Activated naive CD4-positive, alpha-beta T cell treated with anti-CD3 and anti-CD28 coated beads for 36 hours (primary cell): ENCODE data around the gene FBXO31. TPM values are rescaled to one million over a fixed set of nuclear protein-coding genes. Genes with fewer than 3 reads are reported as not detected.
A peak's percentile ranks its signal among the peaks of the same experiment; 100 is the strongest.

Source experiments
- CTCF ChIA-PET: fragments of 350-600 bp; sonication (Branson Sonifier 250); formaldehyde crosslinking; loops from one replicate; lab custom pipeline; 2021; ENCODE audit warnings: antibody characterized with exemption; lab: Charles Lee
- DNase-seq: peaks from one replicate; pipeline ENCODE4 v3.0.0-alpha.2; 2020
- H3K27ac Mint-ChIP-seq: one replicate; pipeline ENCODE4 v1.8.0; 2021; ENCODE audit warnings: mild to moderate bottlenecking, mixed read lengths
- H3K27me3 Mint-ChIP-seq: one replicate; pipeline ENCODE4 v1.8.0; 2021; ENCODE audit warnings: low read depth, mixed read lengths
- H3K36me3 Mint-ChIP-seq: one replicate; pipeline ENCODE4 v1.8.0; 2021; ENCODE audit warnings: low read depth, mixed read lengths
- H3K4me1 Mint-ChIP-seq: one replicate; pipeline ENCODE4 v1.8.0; 2021; ENCODE audit warnings: low read depth, mixed read lengths
- H3K4me3 Mint-ChIP-seq: one replicate; pipeline ENCODE4 v1.8.0; 2021; ENCODE audit warnings: mild to moderate bottlenecking, moderate library complexity, mixed read lengths
- H3K9me3 Mint-ChIP-seq: one replicate; pipeline ENCODE4 v1.8.0; 2021; ENCODE audit warnings: mixed read lengths
- intact Hi-C: fragments of 100-400 bp; cut with micrococcal nuclease; formaldehyde crosslinking; loops from one replicate; pipeline ENCODE4 v1.15.1; 2023
- total RNA-seq, 2 experiments: library from RNA; stranded (reverse); gene quantifications; one replicate each; pipeline ENCODE4 v1.2.3, GENCODE V29; 2021

FBXO31 gene
- total RNA-seq, 2 experiments from 2014 or later, result 26.4 to 26.7 TPM

GRCh38 chr16:87324411-87325275 is 58.9 kb downstream of the FBXO31 start:
- intact Hi-C loops, result loop anchor here (1.0 to 2.0 kb wide), 2 partner anchors 70 to 312 kb away; no protein-coding TSS in a partner anchor
- no peaks in the 10 kb centered on the region for H3K9me3 Mint-ChIP-seq
- no peaks in the 10 kb centered on the region for H3K27me3 Mint-ChIP-seq
- DNase-seq, result peak; percentile 52
- H3K4me3 Mint-ChIP-seq, result no peak overlapping the region
- CTCF ChIA-PET, result interaction anchor here (0.6 to 1.2 kb wide), 3 partner anchors 10 to 20 kb away, joined by 3 read pairs; no protein-coding TSS in a partner anchor
- no peaks in the 10 kb centered on the region for H3K36me3 Mint-ChIP-seq
- H3K27ac Mint-ChIP-seq, result no peak overlapping the region
- H3K4me1 Mint-ChIP-seq, result peaks cover 2% of the 10 kb centered on the region

DNA sequence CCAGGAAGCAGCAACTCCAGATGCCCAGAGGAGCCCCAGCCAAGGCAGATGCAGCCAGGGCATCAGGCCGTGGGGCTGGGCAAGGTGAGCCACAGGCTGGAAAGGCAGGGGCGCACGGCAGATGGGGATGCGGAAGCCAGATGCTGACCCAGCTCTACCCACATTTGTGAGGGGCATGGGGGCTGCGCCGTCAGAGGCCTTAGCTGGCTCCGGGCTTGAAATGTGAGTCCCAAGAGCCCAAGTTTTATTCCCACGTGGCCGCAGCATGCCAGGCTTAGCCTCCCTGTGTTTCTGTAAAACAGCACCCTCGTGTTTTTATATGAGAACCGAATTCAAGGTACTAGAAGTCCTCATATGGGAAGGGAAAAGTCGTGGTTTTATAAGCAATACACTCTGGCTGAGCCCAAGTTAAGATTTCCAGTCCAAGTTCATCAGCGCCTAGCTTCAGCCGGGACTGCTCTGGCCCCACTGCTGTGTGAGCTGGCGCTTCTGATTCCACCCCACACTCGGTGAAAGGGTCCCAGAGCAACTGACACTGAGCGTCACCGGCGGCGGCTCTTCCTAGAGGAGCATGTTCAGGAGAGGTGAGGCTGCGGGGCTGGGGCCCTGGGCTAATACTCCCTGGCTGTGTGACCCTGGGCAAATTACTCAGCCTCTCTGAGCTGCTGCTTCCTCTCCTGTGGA is 59.7 kb downstream of the FBXO31 start:
- intact Hi-C loops, result loop anchor here (1.0 to 2.0 kb wide), 2 partner anchors 70 to 313 kb away; no protein-coding TSS in a partner anchor
- Mint-ChIP-seq H3K4me1 (peaks cover 4% of the 10 kb centered on the region), H3K9me3 (no peaks in the 10 kb centered on the region), H3K27me3 (no peaks in the 10 kb centered on the region), H3K36me3 (peaks cover 1% of the 10 kb centered on the region), H3K4me3 (no peak overlapping the region), H3K27ac (no peak overlapping the region)
- no peak for DNase-seq
- CTCF ChIA-PET, result interaction anchor here (0.6 to 0.9 kb wide), 2 partner anchors 9 to 15 kb away, joined by 3 read pairs; no protein-coding TSS in a partner anchor

DNA sequence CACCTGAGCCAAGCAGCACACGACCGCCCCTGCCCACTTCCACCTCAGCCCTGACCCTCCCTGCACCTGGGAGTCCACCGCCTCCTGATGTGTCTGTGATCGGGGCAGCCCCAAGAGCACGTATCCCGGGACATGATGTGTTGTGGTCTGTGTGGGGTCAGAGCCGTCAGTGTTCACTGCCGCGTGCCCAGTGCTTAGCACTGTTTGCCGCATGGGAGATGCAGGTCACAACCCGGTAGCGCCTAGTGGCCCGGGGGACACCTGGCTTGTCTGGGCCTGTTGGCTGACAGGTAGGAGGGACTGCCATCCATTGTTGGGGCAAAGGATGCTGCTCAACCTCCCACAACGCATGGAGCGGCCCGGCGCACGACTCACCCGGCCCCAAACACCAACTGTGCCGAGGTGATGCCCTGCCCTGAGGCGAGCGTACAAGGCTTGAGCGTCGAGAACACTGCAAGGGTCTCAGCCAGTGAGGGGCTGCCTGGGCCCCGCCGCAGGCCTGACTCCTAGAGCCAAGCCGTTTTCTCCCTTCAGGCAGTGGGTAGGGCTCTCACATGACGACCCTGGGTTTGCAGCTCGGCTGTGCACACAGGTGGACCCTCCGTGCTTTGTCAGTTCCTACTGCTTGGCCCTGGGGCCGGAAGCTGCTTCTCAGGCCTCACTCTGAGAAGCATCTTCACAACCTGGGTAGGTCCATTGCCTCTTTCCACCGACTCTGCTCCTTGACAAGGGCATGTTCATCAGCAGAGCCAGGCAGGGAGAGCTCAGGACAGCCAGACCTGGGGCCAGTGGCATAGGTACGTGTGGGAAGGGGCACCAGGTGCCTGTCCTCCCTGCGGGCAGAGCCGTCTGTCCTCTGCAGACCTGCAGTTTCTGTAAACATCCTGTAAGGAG is 60.5 kb downstream of the FBXO31 start:
- CTCF ChIA-PET, result interaction anchor here (0.7 to 0.9 kb wide), 2 partner anchors 8 to 70 kb away, joined by 3 read pairs; no protein-coding TSS in a partner anchor
- intact Hi-C loops, result no loop called here
- H3K27ac Mint-ChIP-seq, result no peak overlapping the region
- H3K4me3 Mint-ChIP-seq, result no peak overlapping the region
- peaks cover 9% of the 10 kb centered on the region for H3K36me3 Mint-ChIP-seq
- no peak for DNase-seq
- H3K9me3 Mint-ChIP-seq, result no peaks in the 10 kb centered on the region
- H3K4me1 Mint-ChIP-seq, result peaks cover 12% of the 10 kb centered on the region
- H3K27me3 Mint-ChIP-seq, result no peaks in the 10 kb centered on the region

DNA sequence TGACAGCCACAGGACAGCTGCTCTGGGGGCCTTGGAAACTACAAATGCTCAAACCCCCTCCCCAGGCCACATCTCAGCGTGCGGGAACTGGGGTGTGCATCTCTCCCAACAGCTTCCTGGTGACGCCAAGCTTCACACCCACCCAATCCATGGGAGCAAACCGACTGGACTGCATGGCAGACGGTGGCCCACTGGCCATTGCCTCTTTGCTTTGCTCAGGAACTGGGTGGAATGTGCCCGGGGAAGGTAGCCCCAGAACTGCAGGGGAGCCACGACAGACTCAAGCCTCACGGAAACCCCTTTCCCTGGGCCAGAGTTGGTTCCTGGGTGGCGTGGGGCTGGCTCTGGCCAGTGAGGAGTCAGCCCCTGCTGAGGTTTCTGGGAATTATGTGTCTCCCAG is 61.2 kb downstream of the FBXO31 start:
- CTCF ChIA-PET, result no interaction called here
- H3K36me3 Mint-ChIP-seq, result peaks cover 13% of the 10 kb centered on the region
- H3K4me3 Mint-ChIP-seq, result no peak overlapping the region
- no peaks in the 10 kb centered on the region for H3K9me3 Mint-ChIP-seq
- intact Hi-C loops, result no loop called here
- peaks cover 13% of the 10 kb centered on the region for H3K4me1 Mint-ChIP-seq
- DNase-seq, result no peak
- no peaks in the 10 kb centered on the region for H3K27me3 Mint-ChIP-seq
- no peak overlapping the region for H3K27ac Mint-ChIP-seq

GRCh38 chr16:87321336-87322107 is 62.1 kb downstream of the FBXO31 start:
- Mint-ChIP-seq H3K27ac (peak overlapping the region; percentile 19), H3K4me1 (peaks cover 15% of the 10 kb centered on the region), H3K9me3 (no peaks in the 10 kb centered on the region), H3K27me3 (no peaks in the 10 kb centered on the region), H3K4me3 (no peak overlapping the region), H3K36me3 (peaks cover 13% of the 10 kb centered on the region)
- intact Hi-C loops, result no loop called here
- CTCF ChIA-PET, result interaction anchor here (0.8 kb wide), 1 partner anchor 10 kb away, joined by 3 read pairs; no protein-coding TSS in a partner anchor
- no peak for DNase-seq

- Mint-ChIP-seq H3K36me3 (peaks cover 13% of the 10 kb centered on the region), H3K9me3 (no peaks in the 10 kb centered on the region), H3K27me3 (no peaks in the 10 kb centered on the region), H3K4me1 (peaks cover 19% of the 10 kb centered on the region), H3K27ac (no peak overlapping the region), H3K4me3 (no peak overlapping the region)
- CTCF ChIA-PET, result no interaction called here
- no peak for DNase-seq
- intact Hi-C loops, result no loop called here
These were observed 62.9 kb downstream of the FBXO31 start for GRCh38 chr16:87320510-87321227.

- intact Hi-C loops, result loop anchor here (5.0 kb wide), 1 partner anchor 552 kb away; no protein-coding TSS in a partner anchor
- Mint-ChIP-seq H3K4me3 (no peak overlapping the region), H3K9me3 (no peaks in the 10 kb centered on the region), H3K27me3 (no peaks in the 10 kb centered on the region), H3K36me3 (peaks cover 13% of the 10 kb centered on the region), H3K4me1 (peaks cover 17% of the 10 kb centered on the region), H3K27ac (no peak overlapping the region)
- DNase-seq, result no peak
- CTCF ChIA-PET, result no interaction called here
These were observed 63.5 kb downstream of the FBXO31 start for GRCh38 chr16:87319997-87320491.

- Mint-ChIP-seq H3K4me3 (peak overlapping the region; percentile 88), H3K27ac (peak overlapping the region; percentile 91), H3K36me3 (peaks cover 13% of the 10 kb centered on the region), H3K9me3 (no peaks in the 10 kb centered on the region), H3K4me1 (peaks cover 17% of the 10 kb centered on the region), H3K27me3 (no peaks in the 10 kb centered on the region)
- no peak for DNase-seq
- CTCF ChIA-PET, result interaction anchor here (0.8 to 0.9 kb wide), 2 partner anchors 62 to 317 kb away, joined by 3 to 6 read pairs; no protein-coding TSS in a partner anchor
- intact Hi-C loops, result loop anchor here (5.0 kb wide), 1 partner anchor 553 kb away; no protein-coding TSS in a partner anchor
These were observed 64.6 kb downstream of the FBXO31 start for GRCh38 chr16:87319011-87319410.

DNA sequence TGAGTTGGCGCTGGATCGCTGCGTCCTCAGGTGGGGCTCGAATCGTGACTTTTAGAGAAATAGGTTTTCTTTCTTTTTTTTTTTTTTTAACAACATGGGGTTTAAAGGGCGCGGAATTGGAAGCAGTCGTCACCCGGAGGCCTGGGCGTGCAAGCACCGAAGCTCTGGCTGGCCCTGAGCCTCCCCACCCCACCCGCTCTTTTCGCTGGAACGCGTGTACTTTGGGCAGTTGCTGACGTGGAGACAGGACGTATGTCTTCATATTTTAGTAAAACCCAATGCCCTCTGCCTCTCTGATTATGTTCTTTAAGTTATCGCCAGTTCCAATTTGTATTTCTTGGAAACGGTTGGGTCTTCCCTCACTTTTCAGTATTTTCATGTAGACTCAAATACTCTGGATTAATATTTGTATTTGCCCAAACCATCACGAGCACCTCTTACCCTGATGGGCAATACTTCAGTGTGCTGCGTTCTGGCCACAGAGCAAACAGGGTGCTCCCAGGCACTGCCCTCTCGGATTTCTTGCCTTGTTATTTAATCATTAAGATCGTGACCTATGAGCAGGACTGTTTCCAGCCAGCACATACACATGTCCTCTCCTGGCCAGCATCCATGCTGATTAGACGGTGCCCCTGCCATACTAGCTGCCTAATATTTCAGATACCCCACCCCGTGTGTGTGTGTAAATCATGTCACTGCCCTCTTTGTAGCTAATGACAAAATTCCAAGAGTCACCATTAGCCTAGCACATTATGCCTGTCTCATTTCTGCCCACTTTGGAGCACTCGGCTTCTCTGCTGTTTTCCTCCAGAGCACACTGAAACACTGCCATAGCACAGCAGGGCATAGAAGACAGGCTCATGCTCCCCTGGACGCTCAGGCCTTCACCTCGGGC is 65.6 kb downstream of the FBXO31 start:
- peak; percentile 60 for DNase-seq
- Mint-ChIP-seq H3K27ac (peak overlapping the region; percentile 91), H3K4me3 (peak overlapping the region; percentile 88), H3K4me1 (peaks cover 17% of the 10 kb centered on the region), H3K27me3 (no peaks in the 10 kb centered on the region), H3K36me3 (peaks cover 13% of the 10 kb centered on the region), H3K9me3 (no peaks in the 10 kb centered on the region)
- intact Hi-C loops, result loop anchor here (1.0 to 5.0 kb wide), 6 partner anchors 65 to 554 kb away; partner anchors contain the start of genes FBXO31 and ZCCHC14
- CTCF ChIA-PET, result interaction anchor here (0.8 to 3.3 kb wide), 7 partner anchors 10 to 318 kb away, joined by 3 to 16 read pairs (median 6); no protein-coding TSS in a partner anchor
